Thyroid gland (tissue), 4 donors: ENCODE results near the gene CHAF1A. TPM values are rescaled to one million over a fixed set of nuclear protein-coding genes. Genes with fewer than 3 reads are reported as not detected.

Experiments
- DNase-seq, 2 donors: peaks; one replicate each; pipeline ENCODE4 v3.0.0-alpha.2; 2019
- H3K27ac ChIP-seq, 3 donors: fragments of 200-600 bp; sonication (generic); 1 replicate in 2 of 3; 2 replicates in 1 of 3; pipeline ENCODE4 v1.5.1; 2016 to 2019; ENCODE audit warnings: mild to moderate bottlenecking in 1 of 3, moderate library complexity in 1 of 3
- H3K27me3 ChIP-seq: fragments of 200-600 bp; sonication (generic); one replicate; pipeline ENCODE4 v1.5.1; 2019
- H3K36me3 ChIP-seq, 2 donors: fragments of 200-600 bp; sonication (generic); one replicate each; pipeline ENCODE4 v1.5.1; 2016 to 2019
- H3K4me1 ChIP-seq, 2 donors: fragments of 200-600 bp; sonication (generic); one replicate each; pipeline ENCODE4 v1.5.1; 2017 to 2019
- H3K4me3 ChIP-seq, 3 donors: fragments of 200-600 bp; sonication (generic); replicated peaks in 1 of 3; 1 replicate in 2 of 3; 2 replicates in 1 of 3; pipeline ENCODE4 v1.5.1; 2016; ENCODE audit warnings: mild to moderate bottlenecking in 1 of 3
- H3K9me3 ChIP-seq: fragments of 200-600 bp; sonication (generic); one replicate; pipeline ENCODE4 v1.5.1; 2017
- POLR2A ChIP-seq, 2 donors: fragments of 450-650 bp; IDR thresholded peaks; one replicate each; pipeline ENCODE4 v1.6.1; 2017; ENCODE audit warnings: antibody characterized with exemption in 2 of 2, mild to moderate bottlenecking in 2 of 2, moderate library complexity in 1 of 2
- WGBS, 2 donors: methylation state at CpG; one replicate each; pipeline ENCODE4 v1.1.5; 2017; 5-methylcytosine and 5-hydroxymethylcytosine counted together
- intact Hi-C: fragments of 100-400 bp; cut with DNase I; formaldehyde crosslinking; loops from one replicate; pipeline ENCODE4 v1.15.1; 2023
- total RNA-seq, 4 donors: library from RNA; depleted of rRNA; stranded (reverse); fragments of >200 nt; gene quantifications; one replicate each; pipeline ENCODE4 v1.2.3, GENCODE V29; 2016
- TF ChIP-seq, protein P1 (sequence below), 6 experiments: fragments of 200-600 bp in 3 of 6; fragments of 450-650 bp in 3 of 6; sonication (generic) in 3 of 6; IDR thresholded peaks; one replicate each; pipeline ENCODE4 v1.5.1; 2016 to 2019; ENCODE audit warnings: antibody characterized with exemption in 6 of 6, mild to moderate bottlenecking in 2 of 6, inconsistent platforms in 1 of 6, moderate library complexity in 1 of 6

CHAF1A gene
- total RNA-seq, 4 donors from 2014 or later, result 4.1 to 5.1 (median 4.4) TPM

- Histone ChIP-seq H3K27me3 (no peaks in the 10 kb centered on the region), H3K4me1 (no peaks in the 10 kb centered on the region), H3K27ac (no peak overlapping the region), H3K9me3 (no peaks in the 10 kb centered on the region), H3K4me3 (no peak overlapping the region), H3K36me3 (no peaks in the 10 kb centered on the region)
- intact Hi-C loops, result loop anchor here (10.0 kb wide), 1 partner anchor 165 kb away; the partner anchor contains the start of gene YJU2
- WGBS, 2 donors, result 93% methylated on average over 16 to 22 of the region's 23 CpGs
- TF ChIP-seq POLR2A (IDR thresholded peaks at IDR 0.05), result no peak
- TF ChIP-seq, protein P1, sequence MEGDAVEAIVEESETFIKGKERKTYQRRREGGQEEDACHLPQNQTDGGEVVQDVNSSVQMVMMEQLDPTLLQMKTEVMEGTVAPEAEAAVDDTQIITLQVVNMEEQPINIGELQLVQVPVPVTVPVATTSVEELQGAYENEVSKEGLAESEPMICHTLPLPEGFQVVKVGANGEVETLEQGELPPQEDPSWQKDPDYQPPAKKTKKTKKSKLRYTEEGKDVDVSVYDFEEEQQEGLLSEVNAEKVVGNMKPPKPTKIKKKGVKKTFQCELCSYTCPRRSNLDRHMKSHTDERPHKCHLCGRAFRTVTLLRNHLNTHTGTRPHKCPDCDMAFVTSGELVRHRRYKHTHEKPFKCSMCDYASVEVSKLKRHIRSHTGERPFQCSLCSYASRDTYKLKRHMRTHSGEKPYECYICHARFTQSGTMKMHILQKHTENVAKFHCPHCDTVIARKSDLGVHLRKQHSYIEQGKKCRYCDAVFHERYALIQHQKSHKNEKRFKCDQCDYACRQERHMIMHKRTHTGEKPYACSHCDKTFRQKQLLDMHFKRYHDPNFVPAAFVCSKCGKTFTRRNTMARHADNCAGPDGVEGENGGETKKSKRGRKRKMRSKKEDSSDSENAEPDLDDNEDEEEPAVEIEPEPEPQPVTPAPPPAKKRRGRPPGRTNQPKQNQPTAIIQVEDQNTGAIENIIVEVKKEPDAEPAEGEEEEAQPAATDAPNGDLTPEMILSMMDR (IDR thresholded peaks at IDR 0.05), result no peak
- no peak for DNase-seq
Measured at GRCh38 chr19:4409123-4409933, 6.9 kb downstream of the CHAF1A start.

- Histone ChIP-seq H3K4me3 (no peak overlapping the region), H3K9me3 (no peaks in the 10 kb centered on the region), H3K36me3 (no peaks in the 10 kb centered on the region), H3K27me3 (no peaks in the 10 kb centered on the region), H3K27ac (no peak overlapping the region), H3K4me1 (no peaks in the 10 kb centered on the region)
- no peak for TF ChIP-seq POLR2A (IDR thresholded peaks at IDR 0.05)
- TF ChIP-seq, protein P1 (IDR thresholded peaks at IDR 0.05), result no peak
- intact Hi-C loops, result no loop called here
- WGBS, 2 donors, result 97 to 99% methylated on average over 3 of the region's 3 CpGs
- DNase-seq, result no peak
Measured at GRCh38 chr19:4413588-4413987, 11.1 kb downstream of the CHAF1A start.

GRCh38 chr19:4414144-4414799 is 11.8 kb downstream of the CHAF1A start:
- 92 to 93% methylated on average over 7 of the region's 7 CpGs for WGBS, 2 donors
- no peaks in the 10 kb centered on the region for H3K36me3 ChIP-seq
- DNase-seq, result no peak
- no peaks in the 10 kb centered on the region for H3K9me3 ChIP-seq
- H3K27ac ChIP-seq, result no peak overlapping the region
- H3K27me3 ChIP-seq, result no peaks in the 10 kb centered on the region
- H3K4me1 ChIP-seq, result no peaks in the 10 kb centered on the region
- intact Hi-C loops, result no loop called here
- TF ChIP-seq, protein P1 (IDR thresholded peaks at IDR 0.05), result no peak
- no peak for TF ChIP-seq POLR2A (IDR thresholded peaks at IDR 0.05)
- no peak overlapping the region for H3K4me3 ChIP-seq

- TF ChIP-seq, protein P1 (IDR thresholded peaks at IDR 0.05), result no peak
- no peak for TF ChIP-seq POLR2A (IDR thresholded peaks at IDR 0.05)
- no peaks in the 10 kb centered on the region for H3K9me3 ChIP-seq
- intact Hi-C loops, result no loop called here
- H3K27me3 ChIP-seq, result no peaks in the 10 kb centered on the region
- no peak for DNase-seq
- H3K27ac ChIP-seq, result no peak overlapping the region
- H3K4me3 ChIP-seq, result no peak overlapping the region
- no peaks in the 10 kb centered on the region for H3K36me3 ChIP-seq
- H3K4me1 ChIP-seq, result no peaks in the 10 kb centered on the region
- WGBS, 2 donors, result 65 to 68% methylated on average over 9 of the region's 9 CpGs
Measured at GRCh38 chr19:4414800-4415321, 12.4 kb downstream of the CHAF1A start.

GRCh38 chr19:4415352-4415751 is 12.9 kb downstream of the CHAF1A start:
- no peaks in the 10 kb centered on the region for H3K4me1 ChIP-seq
- no peak overlapping the region for H3K27ac ChIP-seq
- DNase-seq, result no peak
- intact Hi-C loops, result no loop called here
- no peak overlapping the region for H3K4me3 ChIP-seq
- no peaks in the 10 kb centered on the region for H3K9me3 ChIP-seq
- 67 to 86% methylated on average over 4 to 10 of the region's 10 CpGs for WGBS, 2 donors
- TF ChIP-seq, protein P1 (IDR thresholded peaks at IDR 0.05), result no peak
- TF ChIP-seq POLR2A (IDR thresholded peaks at IDR 0.05), result no peak
- H3K27me3 ChIP-seq, result no peaks in the 10 kb centered on the region
- no peaks in the 10 kb centered on the region for H3K36me3 ChIP-seq
